Muscle of leg (tissue), 11 donors: ENCODE data around the gene ELFN1. TPM values are rescaled to one million over a fixed set of nuclear protein-coding genes. Genes with fewer than 3 reads are reported as not detected.
A peak's percentile ranks its signal among the peaks of the same experiment; 100 is the strongest.

Experiments used
- DNase-seq: peaks from one replicate; pipeline ENCODE4 v3.0.0; 2013
- H3K27ac ChIP-seq: one replicate; pipeline ENCODE4 v1.5.1; 2013; ENCODE audit warnings: mild to moderate bottlenecking, low read length, control low read depth
- H3K27me3 ChIP-seq: one replicate; pipeline ENCODE4 v1.6.1; 2013; ENCODE audit warnings: low read length; ENCODE audit not compliant: control insufficient read depth, insufficient read depth
- H3K36me3 ChIP-seq: one replicate; pipeline ENCODE4 v1.6.1; 2013; ENCODE audit warnings: low read length; ENCODE audit not compliant: control insufficient read depth, insufficient read depth
- H3K4me1 ChIP-seq: one replicate; pipeline ENCODE4 v1.6.1; 2013; ENCODE audit warnings: low read length; ENCODE audit not compliant: control insufficient read depth, insufficient read depth
- H3K4me3 ChIP-seq: one replicate; pipeline ENCODE4 v1.5.1; 2013; ENCODE audit warnings: low read length, control low read depth
- H3K9me3 ChIP-seq: replicated peaks from 2 replicates; pipeline ENCODE4 v1.6.1; 2013; ENCODE audit warnings: low read depth, low read length; ENCODE audit not compliant: control insufficient read depth
- WGBS: methylation state at CpG from one replicate; pipeline ENCODE4 v1.1.5; 2013; ENCODE audit warnings: missing lambda C conversion rate; ENCODE audit not compliant: insufficient coverage; 5-methylcytosine and 5-hydroxymethylcytosine counted together
- polyA plus RNA-seq, 8 donors: library from polyadenylated mRNA; unstranded; fragments of 120-200 nt; gene quantifications; one replicate each; pipeline versions ENCODE4 v1.2.1 to v1.2.3, GENCODE V29; 2013; ENCODE audit warnings: inconsistent platforms in 1 of 8, low replicate concordance in 1 of 8; ENCODE audit not compliant: insufficient read length in 8 of 8, insufficient read depth in 1 of 8
- total RNA-seq: library from RNA; stranded (reverse); fragments of 120-200 nt; gene quantifications from one replicate; pipeline ENCODE4 v1.2.4, GENCODE V29; 2013

The ELFN1 gene
- total and polyA plus RNA-seq, 9 donors = 2.8 to 10.7 (median 8.2) TPM

- no peak overlapping the region for H3K27ac ChIP-seq
- no peak for DNase-seq
- H3K27me3 ChIP-seq = no peaks in the 10 kb centered on the region
- peaks cover 4% of the 10 kb centered on the region for H3K36me3 ChIP-seq
- no peak overlapping the region for H3K4me3 ChIP-seq
- H3K9me3 ChIP-seq = peaks cover 15% of the 10 kb centered on the region
- no peaks in the 10 kb centered on the region for H3K4me1 ChIP-seq
- no CpG with 5 or more reads among the region's 1 CpG for WGBS
Observed at GRCh38 chr7:1685000-1685624, 15.0 kb downstream of the ELFN1 start.

DNA sequence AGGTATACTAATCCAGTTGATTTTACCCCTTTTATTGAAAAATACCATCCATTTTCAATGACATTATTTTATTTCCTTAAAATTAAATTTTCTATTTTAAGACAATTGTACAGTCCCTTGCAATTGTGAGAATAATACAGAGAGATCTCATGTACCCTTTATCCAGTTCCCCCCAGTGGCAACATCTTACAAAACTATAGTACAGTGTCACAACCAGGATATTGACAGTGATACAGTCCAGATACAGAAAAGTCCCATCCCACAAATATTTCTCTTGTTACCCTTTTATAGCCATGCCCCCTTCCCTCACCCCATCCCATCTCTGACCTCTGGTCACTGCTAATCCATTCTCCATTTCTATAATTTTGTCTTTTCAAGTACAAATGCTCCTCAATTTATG is 18.5 kb downstream of the ELFN1 start:
- no peak overlapping the region for H3K4me3 ChIP-seq
- peaks cover 9% of the 10 kb centered on the region for H3K9me3 ChIP-seq
- peaks cover 26% of the 10 kb centered on the region for H3K4me1 ChIP-seq
- peaks cover 4% of the 10 kb centered on the region for H3K36me3 ChIP-seq
- no peak for DNase-seq
- H3K27me3 ChIP-seq = no peaks in the 10 kb centered on the region
- no peak overlapping the region for H3K27ac ChIP-seq

GRCh38 chr7:1689311-1689710 is 19.2 kb downstream of the ELFN1 start:
- Histone ChIP-seq H3K4me1 (peaks cover 34% of the 10 kb centered on the region), H3K27me3 (no peaks in the 10 kb centered on the region), H3K9me3 (peaks cover 3% of the 10 kb centered on the region), H3K4me3 (no peak overlapping the region), H3K36me3 (peaks cover 4% of the 10 kb centered on the region), H3K27ac (no peak overlapping the region)
- DNase-seq = no peak
- WGBS = 79% methylated on average over 3 of the region's 3 CpGs

GRCh38 chr7:1690359-1690958 is 20.4 kb downstream of the ELFN1 start:
- 100% methylated on average over 1 of the region's 1 CpG for WGBS
- Histone ChIP-seq H3K36me3 (peaks cover 4% of the 10 kb centered on the region), H3K9me3 (no peaks in the 10 kb centered on the region), H3K27ac (no peak overlapping the region), H3K4me3 (no peak overlapping the region), H3K4me1 (peaks cover 46% of the 10 kb centered on the region), H3K27me3 (no peaks in the 10 kb centered on the region)
- DNase-seq = no peak

DNA sequence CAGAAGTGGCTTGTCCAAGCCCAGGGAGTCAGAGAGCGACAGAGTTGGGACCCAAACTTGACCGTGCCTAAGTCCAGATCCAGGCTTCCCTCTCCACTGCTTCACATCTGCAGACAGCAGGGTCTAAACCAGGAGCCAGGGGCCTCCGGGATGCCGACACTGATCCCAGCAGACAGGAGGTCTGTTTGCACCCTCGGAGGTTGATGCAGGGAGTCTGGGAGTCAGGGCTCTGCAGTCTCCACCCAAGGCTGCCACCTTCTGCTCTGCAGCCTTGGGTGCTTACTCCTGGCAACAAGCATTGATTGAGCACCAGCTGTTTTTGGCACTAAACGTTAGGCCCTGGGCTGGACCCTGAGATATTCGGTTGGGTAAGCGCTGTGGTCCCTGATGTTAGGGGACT is 21.0 kb downstream of the ELFN1 start:
- Histone ChIP-seq H3K4me3 (no peak overlapping the region), H3K4me1 (peaks cover 50% of the 10 kb centered on the region), H3K9me3 (no peaks in the 10 kb centered on the region), H3K27ac (no peak overlapping the region), H3K27me3 (no peaks in the 10 kb centered on the region), H3K36me3 (peaks cover 4% of the 10 kb centered on the region)
- DNase-seq = no peak
- 54% methylated on average over 3 of the region's 8 CpGs for WGBS

- no peaks in the 10 kb centered on the region for H3K27me3 ChIP-seq
- peaks cover 50% of the 10 kb centered on the region for H3K4me1 ChIP-seq
- no peak overlapping the region for H3K27ac ChIP-seq
- H3K36me3 ChIP-seq = peaks cover 4% of the 10 kb centered on the region
- H3K9me3 ChIP-seq = no peaks in the 10 kb centered on the region
- no peak overlapping the region for H3K4me3 ChIP-seq
- DNase-seq = peak; percentile 56
- 73% methylated on average over 27 of the region's 27 CpGs for WGBS
Observed at GRCh38 chr7:1691601-1692514, 21.8 kb downstream of the ELFN1 start.

GRCh38 chr7:1692515-1693418 is 22.7 kb downstream of the ELFN1 start:
- WGBS = 89% methylated on average over 21 of the region's 27 CpGs

DNA sequence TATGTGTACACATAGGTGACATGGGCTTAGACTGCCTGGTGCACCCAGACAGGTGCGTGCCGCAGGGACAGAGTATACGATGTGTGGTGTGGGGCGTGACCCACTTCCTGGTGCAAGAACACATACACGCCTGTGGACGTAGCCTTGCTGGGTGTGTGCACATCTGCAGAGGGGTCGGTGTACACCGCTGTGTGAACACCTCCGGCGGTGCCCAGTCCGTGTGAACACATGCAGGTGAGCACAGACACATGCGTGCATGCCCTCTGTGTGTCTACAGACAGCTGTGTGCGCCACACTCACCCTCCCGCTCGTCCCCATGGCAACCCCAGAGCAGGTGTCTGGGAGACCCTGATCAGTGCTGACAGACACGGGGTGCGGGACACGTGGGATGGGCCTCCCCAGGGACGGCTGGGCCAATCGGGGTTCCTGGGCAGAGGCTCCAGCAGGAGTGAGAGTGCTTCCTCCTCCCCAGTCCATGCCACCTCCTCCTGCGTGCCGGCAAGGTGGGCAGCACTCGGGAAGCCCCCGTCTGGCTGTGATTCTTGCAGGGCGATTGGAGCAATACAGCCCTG is 23.4 kb downstream of the ELFN1 start:
- no peak overlapping the region for H3K4me3 ChIP-seq
- H3K9me3 ChIP-seq = no peaks in the 10 kb centered on the region
- no peak overlapping the region for H3K27ac ChIP-seq
- H3K36me3 ChIP-seq = peaks cover 4% of the 10 kb centered on the region
- WGBS = 69% methylated on average over 21 of the region's 25 CpGs
- H3K4me1 ChIP-seq = peaks cover 50% of the 10 kb centered on the region
- H3K27me3 ChIP-seq = peaks cover 4% of the 10 kb centered on the region
- DNase-seq = no peak

More at GRCh38 chr7:1692515-1693418, 22.7 kb downstream of the ELFN1 start:
- no peak overlapping the region for H3K27ac ChIP-seq
- DNase-seq = no peak
- H3K27me3 ChIP-seq = peaks cover 4% of the 10 kb centered on the region
- peaks cover 50% of the 10 kb centered on the region for H3K4me1 ChIP-seq
- H3K36me3 ChIP-seq = peaks cover 4% of the 10 kb centered on the region
- H3K9me3 ChIP-seq = no peaks in the 10 kb centered on the region
- H3K4me3 ChIP-seq = no peak overlapping the region

- peaks cover 4% of the 10 kb centered on the region for H3K27me3 ChIP-seq
- H3K36me3 ChIP-seq = peaks cover 4% of the 10 kb centered on the region
- peaks cover 50% of the 10 kb centered on the region for H3K4me1 ChIP-seq
- 28% methylated on average over 14 of the region's 16 CpGs for WGBS
- DNase-seq = peak; percentile 80
- no peak overlapping the region for H3K4me3 ChIP-seq
- H3K9me3 ChIP-seq = no peaks in the 10 kb centered on the region
- peak overlapping the region; percentile 15 for H3K27ac ChIP-seq
Observed at GRCh38 chr7:1693991-1694524, 24.0 kb downstream of the ELFN1 start.
